NCI-H128 (cell line): ENCODE data around the gene RASA3.

ENCODE experiments used
- DNase-seq: peaks from one replicate; lab custom pipeline; 2025; ENCODE audit not compliant: unreplicated experiment; lab: John Stamatoyannopoulos, UW

RASA3 gene

DNA sequence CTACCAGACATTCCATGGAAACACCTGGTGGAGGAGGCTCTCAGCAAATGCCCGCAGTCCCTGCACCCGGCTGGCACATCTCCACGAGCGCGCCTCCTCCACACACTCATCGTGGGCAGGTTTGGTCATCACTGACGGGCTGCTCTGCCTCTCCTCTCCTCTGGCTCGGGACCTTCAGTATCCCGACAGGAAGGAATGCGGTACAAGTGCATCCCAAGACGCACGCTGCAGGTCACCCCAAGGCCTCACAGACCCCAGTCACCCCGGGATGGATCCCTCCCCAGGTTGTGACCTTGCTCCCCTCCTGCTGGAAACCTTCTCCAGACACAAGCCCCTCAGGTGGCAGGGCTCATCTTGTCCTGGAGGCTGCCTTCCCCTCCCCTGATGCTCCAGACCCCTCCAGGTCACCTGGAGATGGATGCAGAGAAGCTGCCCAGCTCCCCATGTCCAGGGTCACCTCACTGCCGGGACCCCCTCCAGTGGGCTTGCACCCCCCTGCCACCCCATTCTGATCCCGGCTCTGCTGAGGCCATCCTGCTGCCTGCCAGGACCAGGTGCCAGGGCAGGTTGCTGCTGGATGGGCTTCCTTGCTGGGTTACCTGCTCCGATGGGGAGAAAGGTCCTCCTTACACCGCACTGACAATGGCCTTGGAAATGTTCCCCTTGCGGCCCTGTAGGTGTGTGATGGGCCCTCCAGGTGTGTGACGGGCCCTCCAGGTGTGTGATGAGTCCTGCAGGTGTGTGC, 188.4 kb downstream of the RASA3 start:
- DNase-seq = no peak

DNA sequence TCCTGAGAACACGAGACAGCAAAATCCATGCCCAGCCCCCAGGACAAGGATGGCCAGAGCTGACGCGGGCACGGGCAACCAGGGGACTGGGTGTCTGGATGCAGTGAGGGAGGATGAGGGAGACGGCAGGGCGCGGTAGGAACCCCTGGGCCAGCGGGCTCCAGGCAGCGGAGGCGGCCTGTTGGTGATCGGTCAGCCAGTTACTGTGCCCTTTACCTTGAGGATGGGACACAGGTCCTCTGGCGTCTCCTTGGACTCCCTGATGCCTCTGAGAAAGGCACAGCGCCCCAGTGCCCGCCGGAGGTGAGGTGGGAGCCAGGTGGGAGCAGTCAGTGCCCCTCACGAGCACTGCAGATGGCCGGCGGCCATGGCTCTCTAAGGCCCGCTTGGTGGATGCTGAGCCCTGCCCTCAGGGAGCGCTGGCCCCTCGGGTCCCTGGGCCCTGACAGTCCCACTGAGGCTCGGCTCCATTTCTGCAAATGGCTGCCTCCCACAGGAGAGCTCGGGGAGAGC, 189.8 kb downstream of the RASA3 start:
- DNase-seq = no peak

DNA sequence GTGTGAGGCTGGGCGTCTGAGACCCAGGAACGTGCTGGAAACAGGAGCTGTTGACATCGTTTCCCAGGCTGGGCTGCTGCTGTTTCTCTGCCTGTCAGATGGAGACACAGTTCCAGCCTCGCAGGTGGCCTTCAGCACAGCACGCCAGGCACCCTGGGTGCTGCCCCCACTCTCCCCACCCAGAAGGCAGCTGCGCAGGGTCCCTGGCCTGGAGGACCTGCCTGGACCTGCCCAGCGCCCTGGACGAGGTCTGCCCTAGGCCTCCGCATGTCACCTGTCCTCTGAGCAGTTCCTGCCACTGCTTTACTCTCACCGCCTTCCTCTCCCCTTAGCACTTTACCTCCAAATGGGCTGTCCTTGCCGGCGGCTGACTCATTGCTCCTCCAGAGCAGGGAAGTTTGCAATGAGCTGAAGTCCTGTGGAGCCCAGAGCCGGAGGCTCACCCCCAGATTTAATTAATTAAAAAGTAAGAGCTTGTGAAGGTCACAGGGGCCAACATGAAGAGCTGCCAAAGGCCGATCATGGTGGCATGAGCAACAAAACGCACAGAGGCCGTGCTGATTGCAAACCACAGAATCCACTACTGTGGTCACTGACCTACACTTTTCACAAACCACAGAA, 190.7 kb downstream of the RASA3 start:
- DNase-seq = no peak

DNA sequence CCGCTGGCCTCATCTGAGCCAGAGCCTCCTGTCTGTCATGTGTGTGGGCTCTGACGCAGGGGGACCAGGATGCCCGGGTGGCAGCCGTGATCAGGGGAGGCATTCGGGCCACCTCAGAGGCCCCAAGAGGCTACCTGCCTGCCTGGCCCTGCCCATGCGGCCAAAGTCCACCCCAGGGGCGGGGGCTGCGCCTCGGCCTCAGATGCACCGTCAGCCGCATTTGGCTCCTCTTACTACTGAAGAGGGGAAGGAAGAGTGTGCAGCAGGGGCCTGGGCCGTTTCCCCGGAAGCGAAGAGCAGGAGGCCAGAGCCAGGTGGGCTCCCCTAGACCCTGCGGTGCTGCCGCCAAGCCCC, 192.5 kb downstream of the RASA3 start:
- DNase-seq = no peak

DNA sequence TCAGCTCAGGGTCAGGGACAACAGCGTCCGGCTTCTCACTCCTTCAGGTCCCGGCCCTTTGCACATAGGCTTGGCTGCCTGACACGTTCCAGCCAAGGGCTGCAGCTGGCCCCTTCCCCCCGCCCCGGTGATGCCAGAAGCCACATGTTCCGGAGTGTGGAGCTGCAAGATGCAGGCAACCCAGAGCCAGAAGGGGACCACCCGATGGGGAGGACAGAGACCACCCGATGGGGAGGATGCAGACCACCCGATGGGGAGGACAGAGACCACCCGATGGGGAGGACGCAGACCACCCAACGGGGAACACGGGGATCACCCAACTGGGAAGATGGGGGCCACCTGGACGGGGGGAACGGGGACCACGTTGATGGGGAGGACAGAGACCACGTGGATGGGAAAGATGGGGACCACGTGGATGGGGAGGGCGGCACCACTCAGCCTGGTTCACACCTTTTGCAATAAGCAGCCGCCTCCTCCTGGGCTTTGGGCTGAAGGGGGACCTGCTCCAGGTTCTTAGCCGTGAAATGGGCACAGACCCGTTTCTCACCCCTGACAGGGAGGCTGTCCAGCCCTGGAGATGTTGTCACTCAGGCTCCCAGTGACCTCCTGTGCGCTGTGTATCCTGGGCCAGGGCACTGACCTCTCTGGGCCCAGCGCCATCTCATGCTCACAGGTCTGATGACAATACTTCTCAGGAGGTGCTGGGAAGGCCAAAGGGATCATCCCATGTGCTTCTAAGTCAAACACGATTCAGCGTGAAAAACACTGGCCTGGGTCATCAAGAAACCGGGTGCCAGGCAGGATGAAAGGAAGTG, 193.1 kb downstream of the RASA3 start:
- DNase-seq = no peak

DNA sequence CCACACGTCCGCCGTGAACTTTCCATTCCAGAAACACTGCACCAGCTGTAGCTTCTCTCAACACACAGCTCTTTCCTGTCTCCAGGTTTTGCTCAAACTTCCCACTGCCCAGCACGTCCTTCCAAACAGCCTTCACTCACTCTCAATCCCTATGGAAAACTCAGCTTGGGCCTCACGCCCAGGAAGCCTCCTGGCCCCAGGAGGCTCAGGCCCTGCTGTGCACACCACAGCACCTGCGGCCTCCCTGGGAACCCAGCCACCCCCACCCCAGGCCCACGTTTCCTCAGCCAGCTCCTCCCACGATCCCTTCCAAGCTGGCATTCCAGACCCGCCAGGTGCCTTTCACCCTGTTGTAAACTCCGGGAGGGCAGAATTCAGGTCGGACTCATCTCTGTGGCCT, 193.7 kb downstream of the RASA3 start:
- no peak for DNase-seq

DNA sequence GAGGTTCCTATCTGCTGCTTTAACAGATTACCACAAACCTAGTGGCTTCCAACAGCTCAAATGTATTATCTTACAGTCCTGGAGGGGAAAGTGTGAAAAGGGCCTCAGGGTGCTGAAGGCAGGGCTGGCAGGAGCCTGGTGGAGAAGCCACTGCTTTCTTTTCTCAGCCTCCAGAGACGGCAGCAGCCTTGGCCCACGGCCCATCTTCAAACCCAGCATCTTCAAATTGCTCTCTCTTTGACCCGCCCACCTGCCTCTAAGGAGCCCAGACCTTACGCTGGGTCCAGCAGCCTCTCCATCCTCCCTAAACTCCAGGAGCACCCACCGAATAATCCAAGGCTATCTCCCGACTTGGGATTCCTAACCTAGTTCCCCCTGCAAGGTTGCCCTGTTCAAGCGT, 194.2 kb downstream of the RASA3 start:
- DNase-seq = no peak

DNA sequence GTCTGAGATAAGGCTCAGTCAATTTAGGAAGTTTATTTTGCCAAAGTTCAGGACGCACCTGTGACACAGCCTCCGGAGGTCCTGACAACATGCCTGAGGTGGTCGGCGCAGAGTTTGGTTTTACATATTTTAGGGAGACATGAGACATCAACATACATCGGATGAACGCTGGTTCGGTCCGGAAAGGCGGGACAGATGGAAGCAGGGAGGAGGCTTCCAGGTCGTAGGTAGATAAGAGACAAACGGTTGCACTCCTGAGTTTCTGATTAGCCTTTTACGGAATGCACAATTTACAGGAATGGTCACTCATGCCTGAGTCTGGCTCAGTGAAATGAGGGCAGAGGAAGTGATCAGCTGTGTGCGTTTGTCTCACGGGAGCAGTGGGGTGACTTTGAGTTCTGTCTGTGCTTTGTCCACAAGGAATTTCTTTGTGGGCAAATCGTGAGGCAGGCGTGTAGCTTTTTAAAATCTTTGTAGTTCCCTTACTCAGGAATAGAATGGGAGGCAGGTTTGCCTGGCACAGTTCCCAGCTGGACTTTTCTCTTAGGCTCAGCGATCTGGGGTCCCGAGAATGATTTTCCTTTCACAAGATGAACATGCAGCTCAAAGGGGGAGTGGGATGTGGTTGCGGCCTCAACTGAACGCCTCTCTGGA, 194.8 kb downstream of the RASA3 start:
- DNase-seq = no peak

DNA sequence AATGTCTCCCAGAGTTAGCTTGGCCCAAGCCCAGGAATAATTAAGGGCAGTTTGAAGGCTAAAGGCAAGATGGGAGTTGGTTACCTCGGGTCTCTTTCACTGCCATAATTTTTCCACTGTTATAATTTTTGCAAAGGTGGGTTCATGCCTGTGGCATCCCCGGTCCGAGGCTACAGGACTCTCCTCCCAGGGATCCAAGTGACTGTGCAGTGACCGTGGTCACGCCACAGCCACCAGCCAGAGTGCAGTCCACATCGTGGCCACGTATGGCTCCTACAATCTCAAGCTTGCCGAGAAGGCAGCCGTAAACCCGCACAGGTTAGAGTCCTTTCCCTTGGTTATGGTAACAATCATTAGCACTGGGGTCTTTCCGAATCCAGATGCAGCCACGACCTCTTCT, 195.3 kb downstream of the RASA3 start:
- no peak for DNase-seq

DNA sequence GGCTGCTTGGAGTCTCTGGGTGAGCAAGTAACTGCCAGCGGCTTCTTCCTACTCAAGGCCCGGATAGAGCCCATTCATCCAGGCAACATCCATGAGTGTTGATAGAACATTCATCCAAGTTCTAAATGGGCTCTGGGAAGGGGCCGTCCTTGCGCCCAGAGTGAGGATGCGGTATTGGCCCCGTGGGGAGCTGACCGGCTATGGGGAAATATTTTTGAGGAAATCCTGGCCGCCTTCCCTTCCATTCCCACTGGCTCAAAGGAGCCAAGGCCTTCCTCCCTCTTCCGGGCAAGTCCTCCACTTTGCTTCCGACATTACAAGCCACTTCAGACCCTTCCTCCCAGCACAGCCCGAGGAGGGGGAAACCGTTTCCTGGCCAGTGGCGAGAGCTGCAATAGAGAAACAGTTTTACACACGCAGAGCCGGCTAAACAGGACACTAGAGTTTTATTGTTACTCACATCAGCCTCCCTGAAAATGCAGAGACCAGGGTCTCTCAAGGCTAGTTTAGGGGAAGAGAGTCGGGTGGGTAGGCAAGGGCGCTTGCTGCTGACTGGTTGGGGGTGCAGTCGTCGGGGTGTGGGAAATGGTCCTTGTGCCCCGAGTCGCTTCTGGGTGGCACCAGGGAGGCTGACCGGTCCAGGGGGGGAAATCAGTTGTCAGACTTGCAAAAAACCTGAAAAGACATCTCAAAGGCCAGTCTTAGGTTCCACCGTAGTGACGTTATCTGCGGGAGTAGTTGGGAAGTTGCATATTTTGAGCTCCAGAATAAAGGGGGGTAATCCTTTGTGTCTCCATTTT, 196.1 kb downstream of the RASA3 start:
- no peak for DNase-seq

DNA sequence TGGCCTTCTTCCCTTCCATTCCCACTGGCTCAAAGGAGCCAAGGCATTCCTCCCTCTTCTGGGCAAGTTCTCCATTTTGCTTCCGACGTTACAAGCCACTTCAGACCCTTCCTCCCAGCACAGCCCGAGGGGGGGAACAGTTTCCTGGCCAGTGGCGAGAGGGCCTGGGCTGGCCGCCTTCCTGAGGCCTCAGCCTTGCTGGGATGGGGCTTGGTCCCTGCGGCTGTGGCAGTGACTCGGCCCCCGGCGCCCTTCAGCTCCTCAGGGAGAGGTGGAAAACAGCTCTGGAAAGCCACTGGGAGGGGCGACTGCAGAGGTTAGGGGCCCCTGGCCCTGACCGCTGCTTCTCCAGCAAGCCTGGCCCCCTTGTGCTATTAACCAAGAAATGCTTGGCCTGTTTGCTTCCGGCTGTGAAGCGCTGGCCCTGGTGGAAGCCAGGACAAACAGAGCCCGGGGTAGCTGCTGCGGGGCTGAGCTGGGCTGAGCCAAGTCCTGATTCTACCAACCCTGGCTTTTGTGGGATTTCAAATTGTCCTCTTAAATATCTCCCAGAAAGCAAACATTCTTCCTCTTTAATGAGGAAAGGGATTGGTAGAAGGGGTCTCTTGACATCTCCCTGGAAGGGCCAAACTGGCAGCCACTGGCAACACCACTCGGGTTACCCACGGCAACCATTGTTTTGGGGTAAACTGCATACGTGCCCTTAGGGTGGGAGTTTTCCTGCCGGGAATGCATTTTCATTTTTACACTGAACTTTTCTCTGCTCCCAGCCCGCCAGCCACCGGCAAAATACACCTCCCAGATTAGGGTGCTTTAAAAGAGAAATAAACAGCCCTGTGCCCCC, 197.2 kb downstream of the RASA3 start:
- DNase-seq = no peak

DNA sequence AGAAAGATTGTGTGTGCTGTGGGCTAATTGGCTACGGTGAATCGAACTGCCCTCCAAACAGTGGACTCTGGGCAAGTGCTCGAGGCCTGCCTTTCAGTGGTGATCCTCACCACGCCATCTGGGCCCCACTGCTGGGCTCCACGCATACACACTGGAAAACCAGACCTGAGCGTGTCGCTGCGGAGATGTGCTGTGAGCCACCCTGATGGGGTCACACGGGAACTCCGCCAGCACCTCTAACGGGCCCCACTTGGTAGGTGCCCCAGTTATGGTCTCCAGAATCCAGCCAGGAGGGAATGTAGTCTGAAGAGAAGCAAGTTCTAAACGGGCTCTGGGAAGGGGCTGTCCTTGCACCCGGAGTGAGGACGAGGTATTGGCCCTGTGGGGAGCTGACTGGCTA, 197.8 kb downstream of the RASA3 start:
- DNase-seq = no peak

DNA sequence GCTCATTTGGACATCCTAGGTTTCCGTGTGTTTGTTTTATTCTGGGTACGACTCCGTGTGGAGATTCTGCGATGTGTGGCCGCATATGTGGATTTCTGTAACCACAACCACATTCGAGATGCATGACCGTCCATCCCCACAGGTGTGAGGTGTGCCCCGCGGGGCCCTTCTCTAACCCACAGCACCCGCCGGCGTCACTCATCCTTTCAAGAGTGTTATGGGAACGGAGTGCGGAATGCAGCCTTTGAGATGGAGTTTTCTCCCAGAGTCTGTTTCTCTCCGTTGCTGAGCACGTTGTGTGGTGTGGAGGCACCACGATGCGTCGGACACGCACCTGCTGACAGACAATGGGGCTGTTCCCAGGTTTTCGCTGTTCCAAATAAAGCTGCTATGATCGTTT, 198.5 kb downstream of the RASA3 start:
- DNase-seq = no peak

DNA sequence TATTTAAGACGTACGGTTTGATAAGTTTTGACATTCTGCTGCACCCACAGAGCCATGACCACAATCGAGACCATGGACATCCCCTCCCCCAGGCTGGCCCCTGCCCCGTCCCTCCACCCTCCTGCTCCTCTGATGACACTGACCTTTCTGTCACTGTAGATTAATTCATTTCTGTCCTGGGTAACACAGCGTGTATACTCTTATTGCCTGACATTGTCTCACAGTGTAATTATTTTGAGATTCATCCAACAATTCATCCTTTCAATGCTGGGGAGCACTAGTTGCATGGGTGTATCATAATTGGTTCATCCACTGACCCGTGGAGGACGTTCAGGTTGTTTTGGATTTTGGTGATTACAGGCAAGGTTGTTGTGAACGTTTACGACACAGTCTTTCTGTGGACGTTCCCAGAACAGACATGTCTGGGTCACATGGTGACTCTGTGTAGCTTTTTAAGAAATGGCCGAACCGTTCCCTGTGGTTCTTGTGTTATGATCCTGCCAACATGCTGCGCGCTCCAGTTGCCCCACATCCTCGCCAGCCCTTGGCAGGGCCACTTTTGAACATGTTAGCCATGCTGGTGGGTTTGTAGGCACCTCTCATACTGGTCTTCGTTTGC, 200.5 kb downstream of the RASA3 start:
- no peak for DNase-seq

DNA sequence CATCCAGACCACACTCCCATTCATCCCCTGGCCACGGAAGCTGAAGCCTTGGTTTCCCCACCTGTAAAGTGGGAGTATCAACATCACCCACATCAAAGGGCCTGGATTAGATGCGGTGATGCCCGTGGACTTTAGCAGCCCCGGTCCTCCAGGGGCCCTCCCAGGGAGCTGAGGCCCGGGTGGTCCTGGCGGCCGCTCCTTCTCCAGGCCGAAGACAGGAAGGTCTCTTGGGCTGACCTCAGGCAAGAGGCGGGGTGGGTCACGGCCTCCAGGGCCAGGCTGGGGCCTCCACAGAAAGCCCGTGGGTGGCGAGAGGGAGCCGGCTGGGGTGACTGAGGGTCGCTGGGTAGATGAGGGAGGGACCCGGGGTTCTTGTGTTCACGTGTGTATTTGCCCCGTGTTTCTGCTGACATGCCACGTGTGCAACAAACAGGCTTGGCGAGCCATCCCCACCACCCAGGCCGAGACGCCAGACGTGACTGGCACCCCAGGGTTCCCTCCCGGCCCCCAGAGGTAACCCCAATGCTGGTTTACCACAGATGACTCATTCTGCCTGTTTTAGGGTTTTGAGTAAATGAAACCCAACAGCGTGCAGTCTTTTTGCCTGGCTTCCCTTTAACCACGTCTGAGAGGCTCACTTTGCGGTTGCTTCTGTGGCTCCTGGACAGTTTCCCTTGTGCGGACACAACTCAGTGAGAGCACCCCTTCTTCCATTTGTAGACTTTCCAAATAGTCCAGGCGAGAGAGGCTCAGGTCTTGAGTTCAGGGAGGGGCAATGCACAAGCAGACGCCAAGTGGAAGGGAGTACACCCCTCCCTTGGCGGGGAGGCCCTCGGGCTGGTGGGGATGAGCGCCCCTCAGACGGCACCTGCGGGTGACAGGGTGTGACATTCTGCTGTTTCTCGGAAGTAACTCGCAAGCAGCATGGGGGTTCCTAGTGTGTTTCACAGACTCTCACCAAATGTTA, 201.5 kb downstream of the RASA3 start:
- no peak for DNase-seq

DNA sequence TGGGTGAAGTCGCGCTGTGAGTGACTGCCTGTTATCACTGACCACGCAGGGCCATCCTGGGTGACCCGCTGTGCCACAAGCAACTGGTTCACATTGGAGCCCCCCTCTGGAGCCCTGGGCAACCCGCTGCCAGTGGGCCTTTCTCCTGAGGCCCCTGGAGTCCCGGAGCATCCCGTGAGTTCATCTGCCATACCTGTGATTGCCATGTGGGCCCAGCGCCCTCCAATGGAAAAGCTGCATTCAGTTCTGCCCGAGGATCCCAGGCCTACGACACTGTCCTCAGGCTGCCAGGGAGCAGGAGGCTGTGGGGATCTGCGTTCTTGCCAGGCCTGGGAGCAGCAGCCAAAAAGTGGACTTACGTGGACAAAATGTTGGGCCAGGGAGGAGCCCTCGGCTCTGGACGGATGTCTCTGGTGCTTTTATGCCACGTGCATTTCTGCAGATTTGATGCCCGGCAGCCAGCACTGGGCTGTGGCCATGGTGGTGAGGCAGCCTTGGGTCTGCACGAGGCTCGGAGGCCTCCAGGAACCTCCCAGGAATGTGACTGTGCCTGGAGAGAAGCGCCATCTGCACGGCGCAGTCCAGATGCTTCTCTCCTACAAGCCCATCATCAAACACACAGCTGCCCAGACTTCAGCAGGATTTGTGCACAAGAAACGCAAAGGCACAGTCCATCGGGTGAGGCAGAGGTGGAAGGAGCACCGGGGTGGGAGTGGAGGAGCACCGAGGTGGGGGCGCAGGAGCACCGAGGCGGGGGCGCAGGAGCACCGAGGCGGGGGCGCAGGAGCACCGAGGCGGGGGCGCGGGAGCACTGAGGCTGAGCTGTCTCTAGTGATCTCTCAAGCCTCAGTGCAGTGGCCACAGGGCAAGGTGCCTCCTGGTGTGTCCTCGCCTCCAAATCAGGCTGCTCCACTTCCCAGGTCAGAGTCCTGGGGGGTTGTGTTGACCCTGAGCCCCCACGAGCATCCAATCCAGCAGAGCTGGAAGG, 202.5 kb downstream of the RASA3 start:
- DNase-seq = no peak
